HG03342 (cell line): ENCODE measurements around the gene NEK10.
A peak's percentile ranks its signal among the peaks of the same experiment; 100 is the strongest.

Source experiments
- ATAC-seq: cut with Tn5 transposase; IDR thresholded peaks from one replicate; pipeline ENCODE4 v1.9.1; 2021; ENCODE audit warnings: mild to moderate bottlenecking, moderate library complexity; ENCODE audit not compliant: unreplicated experiment

The NEK10 gene

GRCh38 chr3:27176256-27176655 lies 192.9 kb downstream of the NEK10 start:
- ATAC-seq: no peak

- ATAC-seq: no peak
These were observed 194.7 kb downstream of the NEK10 start for GRCh38 chr3:27174530-27174929.

- peak; percentile 92 for ATAC-seq
These were observed 198.1 kb downstream of the NEK10 start for GRCh38 chr3:27171113-27171512.

DNA sequence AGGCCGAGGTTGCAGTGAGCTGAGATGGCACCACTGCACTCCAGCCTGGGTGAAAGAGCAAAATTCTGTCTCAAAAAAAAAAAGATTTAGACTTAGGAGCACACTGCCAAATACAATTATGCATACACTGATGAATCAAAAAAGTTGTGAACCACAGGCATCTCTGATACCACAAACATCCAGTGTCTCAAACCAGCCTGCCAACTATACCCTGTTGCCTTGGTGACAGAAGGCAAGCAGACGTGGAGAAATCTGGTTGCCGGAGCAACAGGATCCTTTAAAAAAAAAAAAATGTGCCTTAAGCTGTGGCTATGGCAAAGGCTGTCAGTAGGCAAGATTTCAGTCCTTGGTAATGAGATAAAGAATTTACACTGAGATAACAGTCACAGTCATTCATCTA lies 202.3 kb downstream of the NEK10 start:
- no peak for ATAC-seq

- ATAC-seq: no peak
These were observed 203.9 kb downstream of the NEK10 start for GRCh38 chr3:27165321-27165721.

DNA sequence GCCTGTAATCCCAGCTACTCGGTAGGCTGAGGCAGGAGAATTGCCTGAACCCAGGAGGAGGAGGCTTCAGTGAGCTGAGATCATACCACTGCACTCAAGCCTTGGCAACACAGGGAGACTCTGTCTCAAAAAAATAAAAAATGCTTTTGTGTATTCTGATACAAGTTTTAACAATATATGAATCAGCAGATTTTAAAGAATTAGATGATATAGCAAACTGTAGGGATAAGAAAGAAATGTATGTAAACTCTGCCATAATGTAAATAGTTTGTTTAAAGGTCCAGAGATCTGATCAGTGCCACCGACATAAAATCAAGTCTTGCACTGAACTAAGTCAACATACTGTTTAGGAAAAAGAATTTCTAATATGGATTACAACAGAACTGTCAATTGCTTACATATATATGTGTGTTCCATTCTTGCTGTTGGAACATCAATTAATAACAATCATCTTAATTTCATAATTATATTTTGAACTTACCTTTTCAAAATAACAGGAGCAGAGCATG lies 208.3 kb downstream of the NEK10 start:
- no peak for ATAC-seq

DNA sequence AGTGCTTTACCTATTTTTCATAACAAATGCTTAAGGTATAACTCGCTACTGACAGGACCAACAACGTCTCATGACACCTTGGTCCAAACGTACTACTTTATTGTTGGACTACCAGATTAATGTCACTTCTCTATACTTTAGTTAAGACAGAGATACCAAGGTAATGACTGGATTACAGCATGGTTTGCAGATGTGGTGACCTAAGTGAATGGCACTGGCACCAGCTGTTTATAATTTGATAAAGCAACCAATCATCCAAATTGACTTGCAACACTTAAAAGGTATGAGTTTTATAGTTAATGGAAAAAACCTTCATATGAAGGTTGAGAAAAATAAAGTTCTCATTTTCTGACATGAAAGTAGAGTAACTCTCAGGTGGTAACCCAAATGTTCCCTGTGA lies 209.0 kb downstream of the NEK10 start:
- no peak for ATAC-seq

GRCh38 chr3:27147215-27147614 lies 222.0 kb downstream of the NEK10 start:
- no peak for ATAC-seq

DNA sequence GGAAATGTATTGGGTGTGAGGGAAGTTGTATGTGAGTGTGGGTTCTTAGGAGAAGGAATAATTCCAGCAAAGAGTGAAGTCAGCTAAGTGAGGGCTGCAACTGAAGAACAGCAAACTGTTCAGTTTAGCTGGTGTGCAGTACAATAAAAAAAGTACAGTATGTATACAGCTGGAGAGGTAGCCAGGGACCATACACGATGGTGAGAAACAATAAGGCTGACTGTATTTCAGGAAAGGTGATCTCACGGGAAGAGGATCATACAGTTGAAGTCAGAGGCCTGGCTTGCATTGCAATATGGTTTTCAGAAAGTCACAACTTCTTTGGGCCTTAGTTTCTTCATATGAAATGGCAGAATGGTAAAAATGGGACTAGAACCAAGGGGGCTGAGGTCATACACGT lies 222.4 kb downstream of the NEK10 start:
- no peak for ATAC-seq

GRCh38 chr3:27145719-27146118 lies 223.5 kb downstream of the NEK10 start:
- no peak for ATAC-seq

- no peak for ATAC-seq
These were observed 227.5 kb downstream of the NEK10 start for GRCh38 chr3:27141668-27142067.

GRCh38 chr3:27138562-27138961 lies 230.6 kb downstream of the NEK10 start:
- ATAC-seq: no peak

- ATAC-seq: no peak
These were observed 231.2 kb downstream of the NEK10 start for GRCh38 chr3:27138005-27138404.

GRCh38 chr3:27134171-27134796 lies 234.9 kb downstream of the NEK10 start:
- peak; percentile 98 for ATAC-seq

GRCh38 chr3:27133060-27133459 lies 236.1 kb downstream of the NEK10 start:
- no peak for ATAC-seq

DNA sequence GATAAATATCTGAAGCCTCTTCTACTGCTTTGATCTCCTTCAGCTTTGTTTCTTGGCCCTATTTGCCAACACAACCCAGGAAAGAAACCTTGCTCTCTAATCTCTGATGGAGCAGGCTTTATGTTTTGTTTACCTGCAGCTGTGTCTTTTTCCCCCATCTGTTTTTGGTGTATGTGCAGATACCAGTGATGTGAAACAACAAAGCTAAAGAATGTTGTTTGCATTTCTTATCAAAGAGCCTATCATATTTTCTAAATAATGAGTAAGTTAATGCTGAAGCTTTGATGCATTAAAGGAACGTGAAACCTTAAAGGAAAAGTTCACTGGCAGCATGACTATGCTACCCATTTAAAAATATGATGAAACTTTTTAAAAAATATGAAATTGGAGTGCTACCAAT lies 238.4 kb downstream of the NEK10 start:
- no peak for ATAC-seq

DNA sequence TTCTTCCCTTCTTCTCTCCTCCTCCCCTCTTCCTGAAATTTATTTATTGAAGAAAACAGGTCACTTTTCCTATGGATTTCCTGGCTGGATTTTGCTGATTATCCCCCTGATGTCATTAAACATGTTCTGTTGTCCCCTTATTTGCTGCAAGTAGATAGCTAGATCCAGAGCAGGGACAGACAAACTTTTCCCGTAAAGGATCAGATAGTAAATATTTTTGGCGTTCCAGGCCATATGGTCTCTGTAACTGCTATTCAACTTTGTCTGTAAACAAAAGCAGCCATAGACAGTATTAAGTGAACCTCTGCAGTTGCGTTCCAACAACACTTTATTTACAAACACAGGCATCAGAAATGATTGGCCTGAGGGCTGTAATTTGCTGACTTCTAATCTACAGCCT lies 241.3 kb downstream of the NEK10 start:
- no peak for ATAC-seq

GRCh38 chr3:27127195-27127594 lies 242.0 kb downstream of the NEK10 start:
- no peak for ATAC-seq

GRCh38 chr3:27125821-27126501 lies 243.2 kb downstream of the NEK10 start:
- ATAC-seq: no peak

- no peak for ATAC-seq
These were observed 249.5 kb downstream of the NEK10 start for GRCh38 chr3:27119639-27120038.

DNA sequence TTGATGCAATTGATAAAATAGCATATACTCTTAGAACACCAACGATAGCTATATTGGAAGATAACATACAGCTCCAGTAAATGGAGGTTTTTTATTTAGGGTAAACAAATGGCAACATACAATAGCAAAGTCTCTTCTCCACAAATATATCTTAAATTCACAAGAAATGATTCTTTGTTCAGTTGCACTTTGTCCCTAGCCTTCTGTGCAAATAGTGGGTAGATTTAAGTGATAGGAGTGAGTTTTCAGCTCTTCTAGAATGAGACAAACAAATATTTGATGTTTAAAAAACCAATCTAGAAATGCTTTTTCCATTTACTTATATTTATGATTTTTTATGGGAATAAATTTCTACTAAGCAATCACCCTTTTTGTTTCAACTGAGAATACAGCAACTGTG lies 253.8 kb downstream of the NEK10 start:
- ATAC-seq: no peak

DNA sequence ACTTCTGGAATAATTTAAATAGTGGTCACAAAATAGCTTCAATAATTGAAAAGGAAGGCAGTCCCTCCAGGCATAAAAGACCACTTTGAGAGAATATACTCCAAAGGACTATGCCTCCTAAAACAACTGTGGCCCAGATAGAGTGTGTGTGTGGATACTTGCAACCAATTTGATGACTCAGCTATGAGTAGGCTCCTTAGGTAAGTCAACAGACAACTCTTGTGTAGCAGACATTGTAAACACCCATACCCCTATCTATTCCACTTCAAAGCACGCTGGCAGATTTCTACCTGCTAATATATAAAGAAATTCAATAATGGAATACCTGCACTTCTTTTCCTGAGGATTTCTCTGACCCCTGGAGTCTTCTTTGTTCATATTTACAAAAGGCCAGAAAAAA lies 254.5 kb downstream of the NEK10 start:
- no peak for ATAC-seq

- no peak for ATAC-seq
These were observed 255.1 kb downstream of the NEK10 start for GRCh38 chr3:27114129-27114528.
